GM23248 (cell line): ENCODE measurements around the gene MLYCD.

Experiments used
- EZH2 ChIP-seq: fragments of 200-600 bp; sonication (generic); IDR thresholded peaks from 2 replicates; pipeline ENCODE4 v1.6.1; 2018; ENCODE audit warnings: antibody characterized with exemption, mild to moderate bottlenecking; ENCODE audit not compliant: insufficient read depth, poor library complexity, severe bottlenecking
- EZH2phosphoT487 ChIP-seq: fragments of 200-600 bp; sonication (generic); IDR thresholded peaks from 2 replicates; pipeline ENCODE4 v1.6.1; 2018; ENCODE audit warnings: antibody characterized with exemption, moderate library complexity, mild to moderate bottlenecking, low read depth; ENCODE audit not compliant: insufficient read depth

DNA sequence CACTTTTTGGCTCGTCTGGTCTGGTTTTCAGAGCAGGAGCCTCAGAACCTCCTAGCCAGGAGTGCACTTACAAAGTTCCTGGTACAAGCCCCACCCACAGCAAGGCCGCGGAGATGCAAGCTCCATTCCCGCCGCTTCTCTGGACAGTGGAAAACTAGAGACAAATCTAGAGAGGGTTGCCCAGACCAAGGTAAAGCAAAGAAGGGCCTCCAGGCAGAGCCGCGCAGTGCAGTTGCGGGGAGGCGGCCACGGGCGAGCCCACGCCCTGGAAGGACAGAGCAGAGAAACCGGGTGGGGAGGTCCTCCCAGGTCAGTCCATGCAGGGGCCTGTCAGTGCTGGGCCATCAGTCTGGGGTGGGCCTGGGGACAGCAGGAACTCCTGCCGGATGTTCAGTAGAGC is 43.2 kb downstream of the MLYCD start:
- TF ChIP-seq EZH2 (no peak), EZH2phosphoT487 (no peak)
